AG04450 (cell line): ENCODE results near the gene NABP2. TPM values are rescaled to one million over a fixed set of nuclear protein-coding genes. Genes with fewer than 3 reads are reported as not detected.

Experiments
- CTCF ChIA-PET: fragments of 300-600, 350-600 bp; formaldehyde crosslinking; extraction: SDS; loops from one replicate; lab custom pipeline; 2022; ENCODE audit warnings: antibody characterized with exemption, inconsistent platforms; lab: Charles Lee
- POLR2A ChIA-PET: fragments of 350-600 bp; formaldehyde crosslinking; extraction: SDS; loops from one replicate; lab custom pipeline; 2021; ENCODE audit warnings: antibody characterized with exemption, inconsistent platforms; lab: Yijun Ruan, JAX
- DNase-seq: peaks from one replicate; pipeline ENCODE4 v3.0.0-alpha.2; 2011; ENCODE audit warnings: low read depth, low spot score
- H3K27ac ChIP-seq: one replicate; pipeline ENCODE4 v1.5.1; 2012; ENCODE audit warnings: low read depth, low read length, control low read depth
- H3K27me3 ChIP-seq: one replicate; pipeline ENCODE4 v1.6.0; 2012; ENCODE audit warnings: low read length; ENCODE audit not compliant: control insufficient read depth, insufficient read depth
- H3K4me3 ChIP-seq: 2 replicates; pipeline ENCODE4 v1.5.1; 2011; ENCODE audit warnings: mild to moderate bottlenecking, low read depth, low read length, control low read depth
- H3K9me3 ChIP-seq: 2 replicates; pipeline ENCODE4 v1.5.1; 2012; ENCODE audit warnings: low read length; ENCODE audit not compliant: control insufficient read depth, insufficient read depth
- CTCF ChIP-seq: IDR thresholded peaks from 2 replicates; pipeline ENCODE4 v1.5.1; 2011; ENCODE audit warnings: low read depth, low read length, control low read depth, inconsistent platforms
- polyA plus RNA-seq: library from polyadenylated mRNA; depleted of rRNA; stranded (reverse); fragments of >200 nt; gene quantifications from 2 replicates; pipeline ENCODE4 v1.2.3, GENCODE V29; 2011

Gene NABP2
- polyA plus RNA-seq, 1 experiment: 52.5 TPM

DNA sequence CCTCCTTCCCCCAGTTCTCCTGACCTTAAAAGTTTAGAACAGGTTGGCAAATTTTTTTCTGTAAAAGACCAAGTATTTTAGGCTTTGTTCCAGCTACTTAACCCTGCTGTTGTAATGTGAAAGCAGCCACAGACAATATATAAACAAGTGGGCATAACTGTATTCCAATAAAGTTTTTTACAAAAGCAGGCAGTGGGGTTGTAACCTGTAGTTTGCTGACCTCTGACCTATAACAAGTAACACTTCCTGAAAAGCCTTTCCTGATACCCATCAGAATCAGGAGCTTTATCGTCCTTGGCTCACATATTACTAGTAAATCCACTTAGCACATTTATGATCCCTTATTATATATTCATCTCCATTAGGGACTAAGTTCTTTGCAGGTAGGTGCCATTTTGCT, 21.8 kb upstream of the NABP2 start:
- no peak overlapping the region for H3K4me3 ChIP-seq
- ChIA-PET CTCF (interaction anchor here (1.6 to 1.7 kb wide), 2 partner anchors 10 to 13 kb away, joined by 8 to 10 read pairs; partner anchors contain the start of gene SMARCC2), POLR2A (interaction anchor here (1.2 kb wide), 1 partner anchor 36 kb away, joined by 5 read pairs; no protein-coding TSS in a partner anchor)
- H3K27me3 ChIP-seq: no peaks in the 10 kb centered on the region
- H3K27ac ChIP-seq: no peak overlapping the region
- no peaks in the 10 kb centered on the region for H3K9me3 ChIP-seq
- no peak for TF ChIP-seq CTCF
- DNase-seq: no peak

GRCh38 chr12:56202838-56203237, 21.3 kb upstream of the NABP2 start:
- TF ChIP-seq CTCF: no peak
- H3K4me3 ChIP-seq: no peak overlapping the region
- no peak for DNase-seq
- H3K27ac ChIP-seq: no peak overlapping the region
- no peaks in the 10 kb centered on the region for H3K9me3 ChIP-seq
- H3K27me3 ChIP-seq: no peaks in the 10 kb centered on the region
- ChIA-PET CTCF (interaction anchor here (1.6 to 3.2 kb wide), 2 partner anchors 10 to 14 kb away, joined by 8 to 15 read pairs; partner anchors contain the start of gene SMARCC2), POLR2A (no interaction called here)

DNA sequence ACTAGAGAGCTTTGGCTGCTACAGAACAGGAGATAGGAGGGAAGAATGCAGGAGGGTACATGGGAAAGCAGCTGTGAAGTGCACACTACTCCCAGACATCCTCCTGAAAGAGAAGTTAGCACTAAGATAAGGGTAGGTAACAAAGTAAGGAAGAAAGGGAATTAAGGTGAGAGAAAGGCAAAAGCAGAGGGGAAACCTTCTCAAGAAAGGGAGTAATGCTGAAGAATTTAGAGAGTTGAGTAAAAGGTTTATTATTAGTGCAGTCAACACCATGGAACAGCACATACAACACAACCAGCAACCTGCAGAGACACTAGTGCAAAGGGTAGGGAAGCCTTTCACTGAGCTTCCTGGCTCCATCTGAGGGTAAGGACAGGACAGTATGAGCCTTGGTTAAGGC, 19.9 kb upstream of the NABP2 start:
- no peak for DNase-seq
- no peak overlapping the region for H3K27ac ChIP-seq
- no peak overlapping the region for H3K4me3 ChIP-seq
- no peaks in the 10 kb centered on the region for H3K27me3 ChIP-seq
- H3K9me3 ChIP-seq: no peaks in the 10 kb centered on the region
- ChIA-PET POLR2A (no interaction called here), CTCF (interaction anchor here (0.6 to 5.3 kb wide), 3 partner anchors 15 to 134 kb away, joined by 4 to 37 read pairs (median 15); partner anchors contain the start of genes RNF41 and SMARCC2)
- TF ChIP-seq CTCF: no peak

GRCh38 chr12:56205445-56205844, 18.7 kb upstream of the NABP2 start:
- H3K27ac ChIP-seq: no peak overlapping the region
- POLR2A ChIA-PET: interaction anchor here (0.6 to 4.1 kb wide), 2 partner anchors 16 to 54 kb away, joined by 7 to 20 read pairs; partner anchors contain the start of gene RNF41
- CTCF ChIA-PET: interaction anchor here (1.4 to 5.3 kb wide), 3 partner anchors 16 to 28 kb away, joined by 3 to 37 read pairs (median 15); partner anchors contain the start of genes RNF41 and SMARCC2
- H3K27me3 ChIP-seq: no peaks in the 10 kb centered on the region
- no peak for DNase-seq
- no peak overlapping the region for H3K4me3 ChIP-seq
- no peaks in the 10 kb centered on the region for H3K9me3 ChIP-seq
- TF ChIP-seq CTCF: 0 out of 2 replicates have a peak, but pooled peaks have one; percentile 2

- H3K27ac ChIP-seq: no peak overlapping the region
- POLR2A ChIA-PET: interaction anchor here (1.5 to 4.1 kb wide), 2 partner anchors 10 to 15 kb away, joined by 6 to 20 read pairs; partner anchors contain the start of gene RNF41
These were observed 17.5 kb upstream of the NABP2 start for GRCh38 chr12:56206452-56207166.

More at GRCh38 chr12:56206452-56207166, 17.5 kb upstream of the NABP2 start:
- Histone ChIP-seq H3K27me3 (no peaks in the 10 kb centered on the region), H3K9me3 (no peaks in the 10 kb centered on the region), H3K4me3 (no peak overlapping the region)
- no peak for DNase-seq
- peak; percentile 65 for TF ChIP-seq CTCF
- CTCF ChIA-PET: interaction anchor here (0.6 to 5.3 kb wide), 6 partner anchors 10 to 129 kb away, joined by 3 to 37 read pairs (median 5); partner anchors contain the start of genes RNF41 and SMARCC2
